Right hindlimb (tissue), 1 donor: ENCODE measurements around the gene KIF2C.

Experiments
- DNase-seq: peaks from one replicate; pipeline ENCODE4 v3.0.0-alpha.2; 2018

Gene KIF2C

DNA sequence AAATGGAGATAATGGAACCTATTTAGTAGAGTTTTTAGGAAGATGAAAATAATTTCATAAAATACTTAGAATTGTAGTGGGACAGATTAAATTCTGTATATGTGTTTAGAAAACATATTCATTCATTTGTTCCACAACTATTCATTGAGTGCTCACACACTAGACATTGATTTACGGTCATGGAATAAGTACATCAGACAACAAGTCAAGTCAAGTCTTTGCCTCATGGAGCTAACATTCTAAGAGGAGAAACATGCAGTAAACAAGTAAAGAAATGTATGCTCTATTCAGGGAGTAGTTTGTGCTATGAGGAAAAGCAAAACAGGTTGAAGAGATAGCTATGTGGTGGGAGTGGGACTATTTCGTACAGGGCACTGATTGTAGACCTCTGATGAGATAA, 77.7 kb downstream of the KIF2C start:
- DNase-seq: no peak
